AG10803 (cell line): ENCODE data around the gene DPP8.

Source experiments
- DNase-seq: peaks from one replicate; pipeline ENCODE4 v3.0.0; 2010; ENCODE audit warnings: low read depth
- H3K4me3 ChIP-seq: 2 replicates; pipeline ENCODE4 v1.5.1; 2011; ENCODE audit warnings: mild to moderate bottlenecking, low read length, control low read depth
- TF ChIP-seq, protein P1 (sequence below): conservative IDR thresholded peaks from 2 replicates; pipeline ENCODE4 v1.5.1; 2011; ENCODE audit warnings: mild to moderate bottlenecking, low read length, control low read depth, inconsistent platforms

The DPP8 gene

DNA sequence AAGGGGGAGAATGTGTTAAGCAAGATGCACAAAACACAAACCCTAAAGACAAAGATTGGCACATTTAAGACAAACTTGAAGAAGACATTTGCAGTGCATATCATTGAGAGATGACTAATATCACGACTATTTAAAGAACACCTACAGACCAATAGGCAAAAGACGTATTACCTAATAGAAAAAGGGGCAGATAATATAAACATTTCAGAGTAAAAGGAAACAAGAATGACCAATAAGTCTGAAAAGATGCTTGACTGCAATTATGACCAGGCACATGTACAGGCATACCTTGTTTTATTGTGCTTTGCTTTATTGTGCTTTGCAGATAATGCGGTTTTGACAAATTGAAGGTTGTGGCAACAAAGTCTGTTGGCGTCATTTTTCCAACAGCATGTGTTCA is 17.7 kb upstream of the DPP8 start:
- TF ChIP-seq, protein P1, sequence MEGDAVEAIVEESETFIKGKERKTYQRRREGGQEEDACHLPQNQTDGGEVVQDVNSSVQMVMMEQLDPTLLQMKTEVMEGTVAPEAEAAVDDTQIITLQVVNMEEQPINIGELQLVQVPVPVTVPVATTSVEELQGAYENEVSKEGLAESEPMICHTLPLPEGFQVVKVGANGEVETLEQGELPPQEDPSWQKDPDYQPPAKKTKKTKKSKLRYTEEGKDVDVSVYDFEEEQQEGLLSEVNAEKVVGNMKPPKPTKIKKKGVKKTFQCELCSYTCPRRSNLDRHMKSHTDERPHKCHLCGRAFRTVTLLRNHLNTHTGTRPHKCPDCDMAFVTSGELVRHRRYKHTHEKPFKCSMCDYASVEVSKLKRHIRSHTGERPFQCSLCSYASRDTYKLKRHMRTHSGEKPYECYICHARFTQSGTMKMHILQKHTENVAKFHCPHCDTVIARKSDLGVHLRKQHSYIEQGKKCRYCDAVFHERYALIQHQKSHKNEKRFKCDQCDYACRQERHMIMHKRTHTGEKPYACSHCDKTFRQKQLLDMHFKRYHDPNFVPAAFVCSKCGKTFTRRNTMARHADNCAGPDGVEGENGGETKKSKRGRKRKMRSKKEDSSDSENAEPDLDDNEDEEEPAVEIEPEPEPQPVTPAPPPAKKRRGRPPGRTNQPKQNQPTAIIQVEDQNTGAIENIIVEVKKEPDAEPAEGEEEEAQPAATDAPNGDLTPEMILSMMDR, result no peak
- no peak for DNase-seq
- no peak overlapping the region for H3K4me3 ChIP-seq

DNA sequence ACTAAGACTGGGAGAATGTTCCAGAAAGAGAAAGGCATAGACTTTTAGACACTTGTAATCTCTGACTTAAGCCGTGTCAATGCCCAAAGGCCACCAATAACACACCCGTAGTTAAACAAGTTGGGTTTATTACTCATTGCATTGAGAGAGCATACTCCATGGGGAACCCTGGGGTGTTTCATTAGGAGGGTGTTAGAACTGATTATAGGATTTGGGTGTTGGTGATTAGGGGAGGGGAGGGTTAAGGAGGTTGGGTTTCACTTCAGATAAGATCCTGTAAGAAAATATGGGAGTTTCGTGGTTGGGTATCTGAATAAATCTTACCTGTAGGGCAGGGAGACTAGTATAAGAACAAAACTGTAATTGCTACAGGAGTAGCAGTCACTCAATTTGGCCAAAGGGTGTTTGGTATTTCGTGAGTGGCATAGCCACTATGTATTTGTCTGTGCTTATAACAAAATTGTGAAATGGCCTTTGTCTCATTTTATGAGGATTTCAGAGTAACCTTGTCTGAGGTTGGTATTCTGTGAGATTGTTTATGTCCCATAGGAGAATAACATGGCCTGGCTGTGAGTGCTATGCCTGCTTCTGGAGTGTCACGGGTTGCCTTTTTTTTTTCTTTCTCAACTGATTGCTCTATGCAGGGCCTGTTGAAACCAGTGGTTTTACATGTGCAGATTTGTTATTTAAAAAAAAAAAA is 15.7 kb upstream of the DPP8 start:
- TF ChIP-seq, protein P1, result no peak
- DNase-seq, result no peak
- no peak overlapping the region for H3K4me3 ChIP-seq

DNA sequence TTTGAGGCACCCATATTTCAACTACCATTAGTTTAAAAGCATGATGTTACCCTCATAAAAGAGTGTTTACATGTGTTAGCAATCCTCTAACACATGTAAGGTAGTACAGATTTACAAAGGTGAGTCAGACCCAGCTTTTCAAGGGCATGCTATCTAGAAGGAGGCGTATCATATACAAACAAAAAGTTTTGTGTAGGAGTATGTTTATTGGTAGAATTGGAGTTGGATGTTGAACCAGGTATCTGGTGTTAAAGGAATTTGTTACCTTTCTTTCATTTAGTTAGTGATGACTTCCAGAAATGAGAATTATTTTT is 15.2 kb upstream of the DPP8 start:
- no peak overlapping the region for H3K4me3 ChIP-seq
- peak; percentile 40 for DNase-seq
- TF ChIP-seq, protein P1, result no peak

DNA sequence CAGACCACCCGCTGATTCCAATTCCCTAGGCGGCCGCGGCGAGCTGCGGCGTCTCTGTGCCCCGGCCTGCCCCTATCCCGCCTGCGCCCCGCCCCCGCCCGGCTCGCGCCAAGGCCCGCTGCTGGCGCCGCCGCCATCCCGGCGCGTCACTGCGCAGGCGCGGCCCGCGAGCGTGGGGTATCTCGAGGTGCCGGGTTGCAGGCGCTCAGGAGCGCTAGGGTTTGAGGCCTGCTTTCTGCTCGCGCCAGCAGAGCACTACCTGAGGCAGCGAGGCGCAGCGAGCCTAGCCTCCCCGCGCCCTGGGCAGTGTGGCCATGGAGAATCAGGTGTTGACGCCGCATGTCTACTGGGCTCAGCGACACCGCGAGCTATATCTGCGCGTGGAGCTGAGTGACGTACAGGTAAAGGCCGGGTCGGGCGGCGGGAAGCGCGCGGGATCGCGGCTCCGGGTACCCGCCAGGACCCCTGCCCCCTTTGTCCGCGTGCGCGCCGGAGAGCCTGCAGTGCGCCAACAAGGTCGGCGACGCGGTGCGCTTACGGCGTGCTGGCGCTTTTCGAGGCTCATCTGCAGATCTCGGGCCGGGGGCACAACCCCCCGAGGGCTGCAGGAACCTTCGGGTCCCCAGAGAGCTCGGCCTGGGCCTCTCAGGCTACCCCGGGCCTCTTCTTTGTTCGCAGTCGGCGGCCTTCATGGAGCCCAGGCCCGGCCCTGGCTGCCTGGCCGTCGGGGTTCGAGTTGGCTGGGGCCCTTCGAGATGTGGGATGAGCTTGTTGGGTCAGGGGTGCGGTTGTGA is 13.0 kb upstream of the DPP8 start, which contains the start of gene HACD3:
HACD3 (plus strand) TSS at position 146 of the 794 bp plus-strand sequence; CDS start at position 315, 169 bp downstream.
- H3K4me3 ChIP-seq, result peak within 1 kb of the TSS; percentile 94
- TF ChIP-seq, protein P1, result no peak
- peak; percentile 67 for DNase-seq

DNA sequence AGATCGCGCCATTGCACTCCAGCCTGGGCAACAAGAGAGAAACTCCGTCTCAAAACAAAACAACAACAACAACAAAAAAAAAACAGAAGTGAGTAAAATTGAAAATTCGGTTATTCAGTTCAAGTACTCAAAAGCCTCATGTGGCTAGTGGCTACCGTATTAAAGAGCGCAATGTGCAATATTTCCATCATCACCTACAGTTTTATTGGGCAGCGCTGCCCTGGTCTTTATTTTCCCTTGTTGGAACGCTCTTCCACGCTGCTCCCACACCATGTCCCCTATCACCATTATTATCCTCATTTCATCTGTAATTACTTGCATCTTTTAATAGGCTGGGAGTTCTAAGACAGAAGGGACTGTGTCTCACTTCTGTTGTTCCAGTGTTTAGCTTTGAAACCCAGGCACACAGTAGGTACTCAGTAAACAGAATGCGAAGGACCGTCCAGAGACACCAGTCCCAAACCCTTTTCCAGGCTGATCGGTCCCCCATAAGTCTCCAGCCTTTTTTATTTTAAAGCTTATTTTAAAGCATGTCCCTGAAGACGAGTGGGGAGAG is 12.4 kb upstream of the DPP8 start:
- H3K4me3 ChIP-seq, result peak overlapping the region; percentile 94

DNA sequence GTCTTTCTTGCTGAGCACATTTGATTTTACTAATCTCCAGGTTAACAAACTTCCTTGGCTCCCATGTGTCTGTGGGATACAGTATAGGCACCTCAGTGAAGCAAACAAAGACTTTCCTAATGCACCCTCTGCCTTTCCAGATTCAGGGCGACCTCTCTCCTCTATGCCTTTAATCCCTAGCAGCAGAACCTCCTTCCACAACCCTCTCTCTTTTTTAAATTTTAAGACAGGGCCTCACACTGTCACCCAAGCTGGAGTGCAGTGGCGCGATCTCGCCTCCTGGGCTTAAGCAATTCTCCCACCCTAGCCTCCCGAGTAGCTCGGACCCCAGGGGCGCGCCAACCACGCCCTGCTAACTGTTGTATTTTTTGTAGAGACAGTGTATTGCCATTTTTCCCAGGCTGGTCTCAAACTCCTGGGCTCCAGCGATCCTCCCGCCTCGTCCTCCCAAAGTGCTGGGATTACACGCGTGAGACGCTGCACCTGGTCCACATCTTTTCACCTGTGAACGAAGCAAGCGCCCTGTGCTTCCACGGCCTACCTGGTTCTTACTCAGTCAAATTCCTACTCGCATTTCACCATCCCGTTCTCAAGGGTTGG is 11.1 kb upstream of the DPP8 start:
- no peak for DNase-seq
- TF ChIP-seq, protein P1, result no peak
- no peak overlapping the region for H3K4me3 ChIP-seq

More for the DNA sequence above, 12.4 kb upstream of the DPP8 start:
- no peak for DNase-seq
- TF ChIP-seq, protein P1, result no peak
